ENCODE results near the gene KLF11. TPM values are rescaled to one million over a fixed set of nuclear protein-coding genes. Genes with fewer than 3 reads are reported as not detected.

KLF11 gene
- total and polyA plus RNA-seq, 7 donors: 7.0 to 27.0 (median 11.8) TPM

- no peak for DNase-seq
- Histone ChIP-seq H3K27me3 (ENCODE audit: insufficient read depth in 3 of 3, low read length in 2 of 3) (peaks cover 0 to 58% (median 23%) of the 10 kb centered on the region in 3 donors), H3K4me3 (no peak overlapping the region), H3K9me3 (no peaks in the 10 kb centered on the region), H3K36me3 (ENCODE audit: insufficient read depth in 1 of 2, low read depth in 1 of 2) (no peaks in the 10 kb centered on the region), H3K4me1 (peaks cover 8% of the 10 kb centered on the region), H3K27ac (no peak overlapping the region)
- no peak for ATAC-seq
- no peak for TF ChIP-seq CTCF (IDR thresholded peaks at IDR 0.05)
- 78 to 82% (median 81%) methylated on average over 13 of the region's 13 CpGs for WGBS, 3 donors
- intact Hi-C loops (cut with DNase I): no loop called here
Measured at GRCh38 chr2:10076511-10076910, 33.2 kb downstream of the KLF11 start.

GRCh38 chr2:10076988-10077527, 33.7 kb downstream of the KLF11 start:
- DNase-seq: no peak
- peaks cover 8% of the 10 kb centered on the region for H3K4me1 ChIP-seq
- no peaks in the 10 kb centered on the region for H3K36me3 ChIP-seq (ENCODE audit: insufficient read depth in 1 of 2, low read depth in 1 of 2)
- no peak overlapping the region for H3K27ac ChIP-seq
- no peak for ATAC-seq
- no peak overlapping the region for H3K4me3 ChIP-seq
- WGBS, 3 donors: 82 to 89% (median 89%) methylated on average over 5 of the region's 5 CpGs
- no peak for TF ChIP-seq CTCF (IDR thresholded peaks at IDR 0.05)
- H3K27me3 ChIP-seq (ENCODE audit: insufficient read depth in 3 of 3, low read length in 2 of 3): peaks cover 0 to 61% (median 23%) of the 10 kb centered on the region in 3 donors
- intact Hi-C loops (cut with DNase I): no loop called here
- no peaks in the 10 kb centered on the region for H3K9me3 ChIP-seq

DNA sequence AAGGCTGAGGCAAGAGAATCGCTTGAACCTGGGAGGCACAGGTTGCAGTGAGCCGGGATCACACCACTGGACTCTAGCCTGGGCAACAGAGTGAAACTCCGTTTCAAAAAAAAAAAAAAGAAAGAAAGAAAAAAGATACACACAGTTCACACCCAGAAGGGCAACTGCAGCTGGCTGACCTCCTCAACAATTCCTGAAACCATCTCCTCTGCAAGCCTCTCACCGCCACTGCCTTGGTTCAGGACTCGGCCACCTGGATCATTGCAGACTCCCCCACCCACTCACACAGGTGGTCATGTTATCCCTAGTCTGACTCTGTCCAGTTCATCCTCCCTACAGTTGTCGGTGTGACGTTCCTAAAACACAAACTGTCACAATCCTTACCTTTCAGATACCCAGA, 34.7 kb downstream of the KLF11 start:
- H3K36me3 ChIP-seq (ENCODE audit: insufficient read depth in 1 of 2, low read depth in 1 of 2): no peaks in the 10 kb centered on the region
- no peak for TF ChIP-seq CTCF (IDR thresholded peaks at IDR 0.05)
- no peak for DNase-seq
- intact Hi-C loops (cut with DNase I): no loop called here
- peaks cover 0 to 70% (median 22%) of the 10 kb centered on the region in 3 donors for H3K27me3 ChIP-seq (ENCODE audit: insufficient read depth in 3 of 3, low read length in 2 of 3)
- no peak overlapping the region for H3K4me3 ChIP-seq
- H3K27ac ChIP-seq: no peak overlapping the region
- peaks cover 8% of the 10 kb centered on the region for H3K4me1 ChIP-seq
- no peaks in the 10 kb centered on the region for H3K9me3 ChIP-seq
- no peak for ATAC-seq
- WGBS, 3 donors: 87 to 94% (median 91%) methylated on average over 6 to 7 of the region's 7 CpGs

DNA sequence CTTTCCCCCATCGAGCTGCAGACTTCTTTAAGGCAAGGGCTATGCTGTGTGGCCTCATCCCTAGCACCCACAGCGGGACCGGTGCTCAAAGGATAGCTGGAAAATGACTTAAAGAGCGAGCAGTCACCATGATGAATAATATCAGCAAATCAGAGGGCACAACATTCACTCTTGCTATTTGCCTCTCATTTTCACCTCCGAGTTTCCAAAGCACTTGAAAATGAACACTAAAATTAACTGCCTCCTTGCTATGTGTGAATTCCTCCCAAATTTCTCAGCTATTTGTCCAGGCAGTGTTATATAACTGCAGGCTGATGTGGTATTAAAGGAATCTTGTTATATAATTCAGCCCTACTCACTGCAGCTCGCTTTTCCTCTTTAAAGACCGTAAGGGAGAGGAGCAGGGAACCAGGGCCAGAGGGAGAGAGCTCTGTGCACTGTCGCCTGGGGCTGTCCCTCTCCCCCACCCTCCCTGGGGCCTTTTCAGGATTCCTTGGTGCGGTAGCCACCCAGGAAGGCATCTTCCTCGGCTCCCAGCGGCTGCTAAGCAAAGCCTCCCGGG, 35.4 kb downstream of the KLF11 start:
- DNase-seq: no peak
- Histone ChIP-seq H3K27ac (peak overlapping the region; percentile 9), H3K4me3 (peak overlapping the region; percentile 64), H3K36me3 (ENCODE audit: insufficient read depth in 1 of 2, low read depth in 1 of 2) (no peaks in the 10 kb centered on the region), H3K4me1 (peaks cover 8% of the 10 kb centered on the region), H3K9me3 (no peaks in the 10 kb centered on the region), H3K27me3 (ENCODE audit: insufficient read depth in 3 of 3, low read length in 2 of 3) (peaks cover 0 to 78% (median 24%) of the 10 kb centered on the region in 3 donors)
- TF ChIP-seq CTCF (IDR thresholded peaks at IDR 0.05): no peak
- 26 to 29% (median 28%) methylated on average over 12 of the region's 12 CpGs for WGBS, 3 donors
- intact Hi-C loops (cut with DNase I): no loop called here
- peak in 1 of 4 donors; percentile 17 for ATAC-seq
